COR-L47 (cell line): ENCODE measurements around the gene KDM6A.
"Not testable (repeated sequence)": the region's sequence is repeated elsewhere in the genome, so short reads cannot be mapped to it uniquely, and the experiment has no call there.

Experiments
- DNase-seq: peaks from one replicate; lab custom pipeline; 2025; lab: John Stamatoyannopoulos, UW

KDM6A gene

DNA sequence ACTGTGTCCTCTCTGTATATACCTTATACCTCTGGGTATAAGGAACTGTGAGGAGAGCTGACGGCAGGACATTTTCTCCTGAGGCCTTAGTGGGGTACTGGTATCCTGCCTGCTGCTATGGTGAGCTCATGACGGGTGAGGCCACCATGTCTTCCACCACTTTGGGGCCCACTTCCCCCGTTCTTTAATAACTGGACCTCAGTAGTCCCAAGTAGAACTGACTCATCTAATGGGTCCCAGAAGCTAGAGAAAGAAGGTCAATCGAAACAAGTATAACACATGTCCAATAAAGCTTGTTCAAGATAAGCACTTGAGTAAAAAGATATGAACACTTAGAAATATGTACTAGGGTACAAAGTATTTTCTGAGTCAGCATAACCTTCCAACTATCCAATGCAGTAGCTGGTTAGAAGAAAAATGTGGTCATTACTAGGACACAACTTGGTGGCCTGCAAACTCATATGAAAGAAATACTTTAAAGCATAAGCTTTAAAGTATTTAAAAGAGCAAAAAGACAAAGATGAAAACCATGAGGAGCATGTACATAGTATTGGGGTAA is 256.0 kb downstream of the KDM6A start:
- no peak for DNase-seq

DNA sequence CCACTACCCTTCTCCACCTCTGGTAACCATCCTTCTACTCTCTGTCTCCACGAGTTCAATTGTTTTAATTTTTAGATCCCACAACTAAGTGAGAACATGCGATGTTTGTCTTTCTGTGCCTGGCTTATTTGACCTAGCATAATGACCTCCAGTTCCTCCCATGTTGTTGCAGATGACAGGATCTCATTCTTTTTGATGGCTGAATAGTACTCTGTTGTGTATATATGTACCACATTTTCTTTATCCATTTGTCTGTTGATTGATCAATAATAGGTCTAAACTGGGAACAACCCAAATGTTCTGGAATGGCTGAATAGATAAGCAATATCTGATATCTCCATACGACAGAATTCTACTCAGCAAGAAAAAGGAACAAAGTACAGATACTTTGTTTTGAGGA is 260.5 kb downstream of the KDM6A start:
- no peak for DNase-seq

DNA sequence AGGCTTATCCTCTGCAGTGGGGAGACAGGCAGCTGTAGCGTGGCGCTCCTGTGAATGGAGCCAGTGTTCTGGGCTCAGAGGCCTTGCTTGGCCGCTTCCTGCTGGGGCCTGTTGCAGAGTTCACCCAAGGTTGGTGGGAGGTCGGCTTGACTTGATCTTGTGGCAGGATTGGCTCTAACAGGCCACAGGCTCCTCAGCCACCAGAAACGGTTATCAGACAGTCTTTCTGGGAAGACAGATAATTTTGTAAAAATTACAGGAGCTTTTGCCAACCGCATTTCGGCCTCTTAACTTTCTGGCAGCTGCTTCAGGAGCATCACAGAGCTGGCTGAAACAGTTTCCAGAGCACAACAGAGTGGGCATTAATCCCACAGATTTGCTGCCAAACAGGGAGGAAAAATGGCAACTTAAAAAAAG is 261.3 kb downstream of the KDM6A start:
- no peak for DNase-seq

DNA sequence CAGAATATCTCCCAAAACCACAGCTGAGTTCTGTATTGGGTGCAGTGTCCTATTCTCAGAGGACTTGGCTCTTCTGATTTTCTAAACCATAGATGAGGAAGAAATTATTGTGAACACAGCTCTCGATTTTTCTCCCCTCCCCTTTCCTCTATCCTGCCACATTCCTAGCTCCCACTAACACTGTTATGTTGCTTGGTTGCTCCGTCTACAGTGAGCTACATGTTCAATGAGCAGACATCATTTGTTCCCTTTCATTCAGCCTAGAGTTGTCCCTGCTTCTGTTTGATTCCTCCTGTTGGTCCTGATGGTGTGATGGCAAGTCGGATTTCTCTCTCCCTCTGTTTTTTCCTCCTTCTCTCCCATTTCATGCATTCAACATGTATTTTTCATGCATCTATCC is 261.8 kb downstream of the KDM6A start:
- no peak for DNase-seq

DNA sequence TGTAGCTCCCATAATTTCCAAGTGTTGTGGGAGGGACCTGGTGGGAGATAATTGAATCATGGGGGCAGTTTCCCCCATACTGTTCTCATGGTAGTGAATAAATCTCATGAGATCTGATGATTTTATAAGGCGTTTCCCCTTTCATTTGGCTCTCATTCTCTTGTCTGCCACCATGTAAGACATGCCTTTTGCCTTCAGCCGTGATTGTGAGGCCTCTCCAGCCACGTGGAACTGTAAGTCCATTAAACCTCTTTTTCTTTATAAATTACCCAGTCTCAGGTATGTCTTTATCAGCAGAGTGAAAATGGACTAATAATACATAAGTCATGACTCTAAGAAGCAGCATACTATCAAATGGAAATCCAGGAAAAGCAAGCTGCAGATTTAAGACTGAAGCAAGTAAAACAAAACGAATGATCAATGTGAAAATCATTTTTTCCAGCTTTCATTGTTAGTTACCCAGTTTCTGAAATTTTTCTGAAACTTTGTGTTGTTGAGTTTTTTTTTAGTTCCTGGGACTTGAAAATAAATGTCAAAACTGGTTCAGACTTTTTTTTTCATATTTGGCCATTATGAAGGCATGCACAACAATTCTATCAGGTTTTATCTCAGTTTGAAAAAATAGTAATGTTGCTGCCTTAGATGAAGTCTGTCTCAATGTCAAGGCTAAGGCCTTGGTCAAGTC is 262.5 kb downstream of the KDM6A start:
- not testable (repeated sequence) for DNase-seq

DNA sequence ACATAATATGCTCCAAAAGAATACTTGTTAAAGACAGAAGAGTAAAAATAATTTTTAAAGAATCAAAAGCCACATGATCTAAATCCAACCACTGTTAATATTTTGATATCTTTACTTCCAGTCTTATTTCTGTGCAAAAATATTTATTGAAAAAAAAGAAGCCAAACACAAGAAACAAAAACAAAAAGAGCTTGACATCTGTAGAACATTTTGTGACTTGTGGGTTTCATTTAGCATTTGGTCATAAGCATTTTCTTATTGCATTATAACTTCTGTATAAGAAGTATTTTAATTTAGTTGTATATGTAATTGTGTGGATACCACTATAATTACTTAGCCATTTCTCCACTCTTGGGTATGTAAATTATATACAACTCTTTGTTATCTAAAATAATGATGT is 264.5 kb downstream of the KDM6A start:
- DNase-seq = no peak

DNA sequence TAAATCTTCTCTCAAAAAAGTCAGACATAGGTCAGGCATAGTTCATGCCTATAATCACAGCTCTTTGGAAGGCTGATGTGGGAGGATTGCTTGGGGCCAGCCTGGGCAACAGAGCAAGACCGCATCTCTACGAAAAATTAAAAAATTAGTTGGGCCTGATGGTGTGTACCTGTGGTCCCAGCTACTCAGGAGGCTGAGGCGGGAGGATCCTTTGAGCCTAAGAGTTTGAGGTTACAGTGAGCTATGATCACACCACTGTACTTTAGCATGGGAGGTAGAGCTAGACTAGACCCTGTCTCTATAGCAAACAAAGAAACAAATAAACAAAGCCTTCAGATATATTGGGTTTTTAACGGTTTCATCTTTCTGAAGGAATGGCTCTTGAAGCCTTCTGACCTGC is 265.5 kb downstream of the KDM6A start:
- DNase-seq = no peak

DNA sequence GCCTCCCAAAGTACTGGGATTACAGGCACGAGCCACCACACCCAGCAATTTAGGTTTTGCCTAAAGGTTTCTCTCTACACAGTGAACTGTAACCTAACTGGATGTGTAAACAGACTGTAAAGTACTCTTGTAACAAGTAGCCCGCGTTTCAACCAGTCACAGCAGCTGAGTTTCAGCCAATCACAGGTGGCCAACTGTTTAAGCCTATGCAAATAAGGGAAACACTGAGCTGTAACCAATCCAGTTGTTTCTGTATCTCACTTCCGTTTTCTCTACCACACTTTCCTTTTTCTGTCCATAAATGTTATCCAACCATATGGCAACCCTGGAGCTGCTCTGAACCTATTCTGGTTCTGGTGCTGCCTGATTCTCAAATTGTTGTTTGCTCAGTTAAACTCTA is 267.8 kb downstream of the KDM6A start:
- DNase-seq = no peak

- DNase-seq = no peak
Observed at GRCh38 chrX:45142185-45142584, 269.2 kb downstream of the KDM6A start.

DNA sequence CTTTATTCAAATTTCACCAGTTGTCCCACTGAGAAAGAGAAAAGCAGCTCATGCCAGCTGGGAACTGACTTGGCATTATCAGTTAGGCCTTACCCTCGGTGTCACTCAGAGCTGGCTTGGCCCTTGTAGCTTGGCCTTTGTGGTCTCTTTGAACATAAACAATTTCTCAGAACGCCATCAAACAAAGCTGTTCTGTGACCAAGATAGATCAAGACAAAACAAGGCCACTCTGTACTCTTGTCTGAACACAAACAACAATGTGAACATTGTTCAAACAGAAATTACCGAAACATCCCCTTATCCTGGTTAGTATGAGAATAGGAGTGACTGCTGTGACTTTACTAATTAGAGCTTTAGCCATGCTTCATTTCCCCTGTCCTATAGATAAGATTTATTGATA is 270.5 kb downstream of the KDM6A start:
- DNase-seq = no peak

GRCh38 chrX:45145492-45146215 is 272.7 kb downstream of the KDM6A start:
- no peak for DNase-seq

GRCh38 chrX:45150821-45151220 is 277.8 kb downstream of the KDM6A start:
- DNase-seq = no peak

DNA sequence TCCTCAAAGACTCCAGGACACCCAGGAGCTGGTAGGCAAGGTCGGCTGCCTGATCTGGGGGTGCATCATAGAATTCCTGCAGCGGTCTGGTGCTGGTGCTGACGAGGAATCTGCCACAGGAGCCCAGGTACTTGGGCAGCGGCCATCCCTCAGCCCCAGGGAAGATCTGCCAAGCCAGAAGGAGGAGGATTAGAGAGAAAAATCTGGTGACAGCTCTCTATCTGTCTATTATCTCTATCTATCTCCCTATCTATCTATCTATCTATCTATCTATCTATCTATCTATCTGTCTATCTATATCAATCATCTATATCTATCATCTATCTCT is 281.0 kb downstream of the KDM6A start:
- no peak for DNase-seq

GRCh38 chrX:45154462-45154861 is 281.5 kb downstream of the KDM6A start:
- no peak for DNase-seq

GRCh38 chrX:45157647-45158046 is 284.7 kb downstream of the KDM6A start:
- DNase-seq = no peak
